HG03060 (cell line): ENCODE results near the gene ZAP70.

Experiments used
- ATAC-seq: cut with Tn5 transposase; IDR thresholded peaks from one replicate; pipeline ENCODE4 v1.9.1; 2021; ENCODE audit warnings: low read depth, moderate number of reproducible peaks; ENCODE audit not compliant: unreplicated experiment

ZAP70 gene

GRCh38 chr2:97732436-97733340 is 19.3 kb downstream of the ZAP70 start:
- ATAC-seq = no peak

DNA sequence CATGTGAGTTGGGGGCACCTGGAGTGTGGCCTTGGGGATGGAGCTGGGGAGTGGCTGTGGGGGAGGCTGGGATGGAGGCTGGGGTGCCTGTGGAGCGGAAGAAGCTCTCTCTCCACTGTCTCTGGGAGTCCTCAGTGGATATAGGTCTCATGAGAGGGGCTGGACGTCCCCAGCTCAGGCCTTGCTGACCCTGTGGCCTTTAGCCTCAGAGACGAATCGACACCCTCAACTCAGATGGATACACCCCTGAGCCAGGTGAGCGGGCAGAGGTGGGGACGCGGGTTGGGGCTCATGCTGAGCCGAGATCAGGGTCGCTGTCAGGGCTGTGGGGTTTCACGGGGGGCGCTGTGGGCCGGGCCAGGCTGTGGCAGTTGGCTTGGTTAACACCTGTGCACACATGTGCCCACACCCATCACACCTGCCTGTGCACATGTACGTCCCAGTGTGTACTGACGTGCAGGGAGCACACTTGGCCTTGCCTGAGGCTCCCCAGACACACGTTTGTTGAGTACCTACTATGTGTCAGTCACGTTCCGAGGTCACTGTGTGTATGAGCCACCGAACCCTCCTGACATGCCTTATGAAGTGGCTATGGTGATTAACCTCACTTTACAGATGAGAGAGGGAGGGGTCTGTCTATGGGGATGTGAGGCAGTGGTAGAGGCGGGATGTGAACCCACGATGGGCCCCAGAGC is 20.1 kb downstream of the ZAP70 start:
- ATAC-seq = no peak

DNA sequence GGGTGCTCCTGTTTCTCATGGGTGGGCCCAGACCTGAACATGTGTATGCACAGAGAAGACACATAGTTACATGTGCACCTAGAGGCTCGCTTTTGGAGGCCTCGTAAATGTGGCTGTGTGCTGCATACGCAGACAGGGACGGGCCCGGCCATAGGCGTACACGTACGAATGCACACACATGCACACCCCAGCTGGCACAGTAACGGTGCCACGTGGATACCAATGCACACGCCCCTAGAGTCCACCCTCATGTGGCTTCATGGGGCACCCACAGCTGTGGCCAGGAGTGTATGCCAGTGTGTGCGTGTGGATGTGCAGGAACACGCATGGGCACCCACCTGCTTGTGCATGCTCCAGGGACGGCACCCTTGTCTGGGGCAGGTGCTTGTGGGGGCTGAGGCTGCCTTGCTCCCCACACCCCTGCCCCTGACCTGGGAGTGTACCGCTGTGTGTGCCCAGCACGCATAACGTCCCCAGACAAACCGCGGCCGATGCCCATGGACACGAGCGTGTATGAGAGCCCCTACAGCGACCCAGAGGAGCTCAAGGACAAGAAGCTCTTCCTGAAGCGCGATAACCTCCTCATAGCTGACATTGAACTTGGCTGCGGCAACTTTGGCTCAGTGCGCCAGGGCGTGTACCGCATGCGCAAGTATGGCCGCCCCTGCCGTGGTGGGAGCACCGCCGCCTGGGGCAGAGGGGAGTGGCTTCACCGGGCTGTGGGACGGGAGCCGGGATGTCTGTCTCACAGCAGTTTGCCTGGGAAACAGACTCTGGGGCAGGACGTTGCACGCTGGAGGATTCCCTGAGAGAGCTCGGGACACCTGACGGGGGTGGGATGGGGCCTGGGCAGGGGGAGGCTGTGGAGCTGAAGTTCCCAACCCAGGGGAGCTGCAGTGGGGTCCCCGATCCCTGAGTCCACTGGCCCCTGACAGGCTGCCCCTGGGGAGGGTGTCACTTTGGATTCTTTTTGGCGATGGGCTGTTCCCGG is 21.0 kb downstream of the ZAP70 start:
- ATAC-seq = no peak

DNA sequence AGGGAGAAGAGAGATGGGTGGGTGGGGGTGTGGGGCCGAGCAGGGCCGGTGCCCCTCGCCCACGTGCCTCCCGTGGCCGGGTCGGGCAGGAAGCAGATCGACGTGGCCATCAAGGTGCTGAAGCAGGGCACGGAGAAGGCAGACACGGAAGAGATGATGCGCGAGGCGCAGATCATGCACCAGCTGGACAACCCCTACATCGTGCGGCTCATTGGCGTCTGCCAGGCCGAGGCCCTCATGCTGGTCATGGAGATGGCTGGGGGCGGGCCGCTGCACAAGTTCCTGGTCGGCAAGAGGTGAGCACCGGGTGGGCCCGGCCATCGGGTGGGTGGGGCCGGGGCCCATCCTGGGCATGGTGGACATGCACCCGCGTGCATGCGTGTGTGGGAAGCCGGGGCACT is 21.8 kb downstream of the ZAP70 start:
- ATAC-seq = no peak

DNA sequence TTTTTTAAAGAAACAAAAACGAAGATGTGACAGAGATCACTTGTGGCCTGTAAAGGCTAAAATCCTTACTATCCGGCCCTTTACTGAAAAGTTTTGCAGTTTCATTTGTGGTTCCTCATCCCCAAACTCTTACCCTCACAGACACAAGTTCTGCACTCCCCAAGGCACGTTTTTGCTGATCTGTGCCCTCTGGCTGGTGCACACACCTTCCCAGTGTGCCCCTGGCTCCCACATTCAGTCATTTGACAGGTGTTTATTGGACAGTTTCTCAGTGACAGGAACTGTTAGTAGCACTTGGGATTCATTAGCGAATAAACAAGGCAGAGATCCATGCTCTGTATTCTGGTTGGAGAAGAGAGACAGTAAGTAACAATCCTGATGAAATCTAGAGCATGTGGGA is 22.8 kb downstream of the ZAP70 start:
- ATAC-seq = no peak

DNA sequence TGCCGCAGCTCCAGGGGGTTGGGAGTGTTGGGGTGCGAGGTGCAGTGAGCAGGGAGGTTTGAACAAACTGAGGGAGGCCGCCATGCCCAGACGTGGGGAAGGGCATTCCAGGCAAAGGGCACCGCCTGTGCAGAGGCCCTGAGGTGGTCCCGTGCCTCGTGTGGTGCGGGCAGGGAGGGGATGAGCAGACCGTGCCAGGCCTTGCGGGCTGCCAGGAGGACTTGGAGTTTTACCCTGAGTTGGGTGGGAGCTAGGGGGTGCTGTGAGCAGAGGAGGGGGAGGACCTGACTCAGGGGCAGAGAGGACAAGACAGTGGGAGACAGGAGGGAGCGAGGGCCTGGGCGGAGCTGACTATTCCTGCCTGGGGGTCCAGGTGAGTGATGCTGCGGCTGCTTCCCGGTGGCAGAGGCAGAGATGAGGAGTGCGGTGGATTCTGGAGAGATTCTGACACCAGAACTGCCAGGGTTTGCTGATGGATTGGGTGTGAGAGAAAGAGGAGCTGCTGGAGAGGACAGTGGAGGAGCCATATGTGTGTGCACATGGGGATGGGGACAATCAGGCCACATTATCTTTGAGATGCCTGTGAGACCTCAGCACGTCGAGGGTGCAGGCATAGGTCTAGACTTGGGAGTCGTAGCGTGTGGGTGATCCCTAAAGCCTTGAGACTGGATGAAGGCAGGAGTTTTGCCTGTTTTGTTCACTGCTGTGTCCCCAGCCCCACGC is 23.4 kb downstream of the ZAP70 start:
- ATAC-seq = no peak

DNA sequence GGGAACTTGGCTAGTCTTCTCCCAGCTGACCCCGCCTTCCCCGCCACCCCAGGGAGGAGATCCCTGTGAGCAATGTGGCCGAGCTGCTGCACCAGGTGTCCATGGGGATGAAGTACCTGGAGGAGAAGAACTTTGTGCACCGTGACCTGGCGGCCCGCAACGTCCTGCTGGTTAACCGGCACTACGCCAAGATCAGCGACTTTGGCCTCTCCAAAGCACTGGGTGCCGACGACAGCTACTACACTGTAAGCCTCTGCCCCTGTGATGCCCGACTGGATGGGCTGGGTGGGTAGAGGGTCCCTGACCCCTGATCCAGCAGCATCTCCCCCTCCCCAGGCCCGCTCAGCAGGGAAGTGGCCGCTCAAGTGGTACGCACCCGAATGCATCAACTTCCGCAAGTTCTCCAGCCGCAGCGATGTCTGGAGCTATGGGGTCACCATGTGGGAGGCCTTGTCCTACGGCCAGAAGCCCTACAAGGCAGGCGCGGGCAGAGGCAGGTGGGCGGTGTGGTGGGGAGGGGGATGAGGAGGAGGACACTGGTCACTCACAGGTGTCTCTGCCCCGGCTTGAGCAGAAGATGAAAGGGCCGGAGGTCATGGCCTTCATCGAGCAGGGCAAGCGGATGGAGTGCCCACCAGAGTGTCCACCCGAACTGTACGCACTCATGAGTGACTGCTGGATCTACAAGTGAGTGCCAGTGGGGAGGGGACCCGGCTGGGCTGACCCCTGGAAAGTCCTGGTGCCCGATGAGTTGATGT is 24.2 kb downstream of the ZAP70 start:
- ATAC-seq = no peak

- ATAC-seq = no peak
Measured at GRCh38 chr2:97738179-97739019, 25.0 kb downstream of the ZAP70 start.

GRCh38 chr2:97739020-97739892 is 25.9 kb downstream of the ZAP70 start:
- no peak for ATAC-seq

DNA sequence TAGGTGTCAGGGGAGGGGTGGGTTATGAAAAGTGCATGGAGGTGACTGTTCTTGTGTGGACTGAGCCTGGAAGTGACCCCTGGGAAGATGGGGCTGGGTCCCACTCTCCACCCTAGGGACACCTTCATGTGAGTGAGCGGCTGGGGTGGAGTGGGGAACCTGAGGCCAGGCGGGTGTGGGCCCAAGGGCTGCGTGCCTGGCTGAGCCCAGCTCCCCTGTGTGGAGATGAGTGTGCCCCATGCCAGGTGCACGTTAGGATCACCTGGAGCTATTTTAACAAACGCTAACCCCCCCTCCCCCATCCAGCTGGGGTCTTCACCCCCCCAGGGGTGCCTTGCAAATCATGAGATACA is 26.5 kb downstream of the ZAP70 start:
- no peak for ATAC-seq

DNA sequence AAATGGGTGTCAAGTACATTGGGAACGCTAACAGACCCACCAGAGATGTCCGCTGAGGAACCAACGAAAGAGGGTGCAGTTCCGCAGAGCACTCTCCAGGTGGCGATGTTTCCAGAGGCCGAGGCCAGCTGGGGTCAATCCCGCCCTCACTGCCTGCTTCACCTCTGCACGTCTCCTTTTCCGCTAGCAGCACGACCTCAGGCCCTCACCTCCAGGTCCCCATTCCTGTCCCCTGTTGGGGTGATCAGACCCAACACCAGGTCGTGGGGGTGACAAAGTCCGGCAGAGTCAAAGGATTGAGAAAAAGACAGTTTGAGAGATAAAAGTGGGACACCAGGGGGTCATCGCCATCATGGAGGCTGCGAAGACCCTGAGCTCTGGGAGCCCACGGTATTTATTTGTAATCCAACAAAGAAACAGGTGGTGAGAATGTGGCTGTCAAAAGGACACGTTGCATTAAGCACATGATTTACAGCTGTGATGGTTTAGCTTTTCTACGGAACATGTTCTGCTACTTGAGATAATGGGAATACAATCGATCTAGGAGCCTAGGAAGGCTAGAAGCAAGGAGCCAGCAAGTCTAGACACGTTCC is 27.3 kb downstream of the ZAP70 start:
- no peak for ATAC-seq

DNA sequence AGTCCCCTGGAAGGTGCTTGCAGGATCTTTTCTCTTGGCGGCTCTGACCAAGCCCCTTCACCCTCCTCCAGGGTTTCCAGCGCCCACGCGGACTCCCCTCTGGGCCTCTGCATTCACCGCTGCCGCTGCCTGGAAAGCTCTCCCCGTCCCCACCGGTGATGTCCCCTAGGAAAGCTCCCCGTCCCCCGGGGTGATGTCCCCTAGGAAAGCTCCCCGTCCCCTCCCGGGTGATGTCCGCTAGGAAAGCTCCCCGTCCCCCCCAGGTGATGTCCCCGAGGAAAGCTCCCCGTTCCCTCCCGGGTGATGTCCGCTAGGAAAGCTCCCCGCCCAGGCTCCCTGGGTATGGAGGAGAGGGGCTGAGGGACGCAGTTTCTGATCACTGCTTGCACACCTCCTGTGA is 27.9 kb downstream of the ZAP70 start:
- ATAC-seq = no peak

DNA sequence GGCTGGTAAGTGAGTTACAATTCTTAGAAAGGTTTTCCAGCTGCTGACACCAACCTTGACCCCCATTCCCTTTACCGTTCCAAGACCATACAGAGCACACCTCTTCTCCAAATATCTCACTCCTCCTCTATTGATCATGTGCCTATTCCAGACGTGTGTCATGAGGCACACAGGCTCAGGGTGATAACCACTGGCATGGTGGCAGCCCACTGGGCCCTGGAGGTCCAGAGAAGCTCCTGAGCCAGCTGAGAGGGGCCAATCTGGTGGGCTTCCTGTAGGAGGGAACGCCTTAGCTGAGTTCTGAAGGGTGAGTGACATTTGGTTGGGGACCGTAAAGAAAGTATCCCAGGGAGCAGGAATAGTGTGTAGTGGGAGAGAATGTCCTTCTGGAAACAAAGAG is 28.3 kb downstream of the ZAP70 start:
- ATAC-seq = no peak

- ATAC-seq = no peak
Measured at GRCh38 chr2:97742381-97742847, 29.0 kb downstream of the ZAP70 start.

- ATAC-seq = no peak
Measured at GRCh38 chr2:97743913-97744312, 30.5 kb downstream of the ZAP70 start.

- no peak for ATAC-seq
Measured at GRCh38 chr2:97745474-97746174, 32.2 kb downstream of the ZAP70 start.

- ATAC-seq = no peak
Measured at GRCh38 chr2:97747285-97747684, 33.9 kb downstream of the ZAP70 start.
